Right lobe of liver (tissue), 4 donors: ENCODE results near the gene PCNX4.

Experiments used
- POLR2A ChIP-seq: fragments of 450-650 bp; IDR thresholded peaks from one replicate; pipeline ENCODE4 v1.6.1; 2017; ENCODE audit warnings: antibody characterized with exemption, mild to moderate bottlenecking
- TF ChIP-seq, protein P1 (sequence below), 4 donors: fragments of 200-600 bp in 3 of 4; fragments of 450-650 bp in 1 of 4; IDR thresholded peaks; one replicate each; pipeline versions ENCODE4 v1.5.1 to v1.8.0; 2016 to 2022; ENCODE audit warnings: antibody characterized with exemption in 4 of 4, mild to moderate bottlenecking in 2 of 4
- donor health status: DM: no; HTN: no; CAD: no.
- donor health status: DM: no; HTN: no; CAD: no.
- donor health status: DM: no; HTN: yes; CAD: no.

DNA sequence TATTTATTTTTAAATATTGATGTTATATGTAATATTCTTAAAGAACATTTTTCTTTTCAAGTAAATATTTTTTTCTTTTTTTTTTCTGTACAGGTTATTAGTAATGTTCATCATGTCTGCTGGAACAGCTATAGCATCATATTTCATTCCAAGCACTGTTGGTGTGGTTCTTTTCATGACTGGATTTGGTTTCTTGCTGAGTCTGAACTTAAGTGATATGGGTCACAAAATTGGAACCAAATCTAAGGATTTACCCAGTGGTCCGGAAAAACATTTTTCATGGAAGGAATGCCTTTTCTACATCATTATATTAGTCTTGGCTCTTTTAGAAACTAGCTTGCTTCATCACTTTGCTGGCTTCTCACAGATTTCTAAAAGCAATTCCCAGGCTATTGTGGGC lies 23.2 kb downstream of the PCNX4 start:
- TF ChIP-seq POLR2A, result no peak
- TF ChIP-seq, protein P1, sequence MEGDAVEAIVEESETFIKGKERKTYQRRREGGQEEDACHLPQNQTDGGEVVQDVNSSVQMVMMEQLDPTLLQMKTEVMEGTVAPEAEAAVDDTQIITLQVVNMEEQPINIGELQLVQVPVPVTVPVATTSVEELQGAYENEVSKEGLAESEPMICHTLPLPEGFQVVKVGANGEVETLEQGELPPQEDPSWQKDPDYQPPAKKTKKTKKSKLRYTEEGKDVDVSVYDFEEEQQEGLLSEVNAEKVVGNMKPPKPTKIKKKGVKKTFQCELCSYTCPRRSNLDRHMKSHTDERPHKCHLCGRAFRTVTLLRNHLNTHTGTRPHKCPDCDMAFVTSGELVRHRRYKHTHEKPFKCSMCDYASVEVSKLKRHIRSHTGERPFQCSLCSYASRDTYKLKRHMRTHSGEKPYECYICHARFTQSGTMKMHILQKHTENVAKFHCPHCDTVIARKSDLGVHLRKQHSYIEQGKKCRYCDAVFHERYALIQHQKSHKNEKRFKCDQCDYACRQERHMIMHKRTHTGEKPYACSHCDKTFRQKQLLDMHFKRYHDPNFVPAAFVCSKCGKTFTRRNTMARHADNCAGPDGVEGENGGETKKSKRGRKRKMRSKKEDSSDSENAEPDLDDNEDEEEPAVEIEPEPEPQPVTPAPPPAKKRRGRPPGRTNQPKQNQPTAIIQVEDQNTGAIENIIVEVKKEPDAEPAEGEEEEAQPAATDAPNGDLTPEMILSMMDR (IDR thresholded peaks at IDR 0.05), result no peak
